Esophagus (tissue), 2 donors: ENCODE measurements around the gene SLC18B1. TPM values are rescaled to one million over a fixed set of nuclear protein-coding genes. Genes with fewer than 3 reads are reported as not detected.

Experiments
- H3K27ac ChIP-seq, 2 donors: one replicate each; pipeline ENCODE4 v1.5.1; 2013; ENCODE audit warnings: low read depth in 2 of 2, mild to moderate bottlenecking in 2 of 2, inconsistent platforms in 1 of 2, low read length in 1 of 2, moderate library complexity in 1 of 2
- H3K27me3 ChIP-seq, 2 donors: one replicate each; pipeline ENCODE4 v1.6.1; 2013; ENCODE audit warnings: low read length in 2 of 2, control low read depth in 1 of 2, mild to moderate bottlenecking in 1 of 2; ENCODE audit not compliant: insufficient read depth in 2 of 2, control insufficient read depth in 1 of 2
- H3K36me3 ChIP-seq, 2 donors: one replicate each; pipeline ENCODE4 v1.6.1; 2013; ENCODE audit warnings: low read length in 1 of 2; ENCODE audit not compliant: control insufficient read depth in 2 of 2, insufficient read depth in 2 of 2
- H3K4me1 ChIP-seq, 2 donors: one replicate each; pipeline ENCODE4 v1.6.1; 2013; ENCODE audit warnings: low read length in 1 of 2; ENCODE audit not compliant: control insufficient read depth in 2 of 2, insufficient read depth in 2 of 2
- H3K4me3 ChIP-seq, 2 donors: one replicate each; pipeline ENCODE4 v1.5.1; 2013; ENCODE audit warnings: low read length in 2 of 2, mild to moderate bottlenecking in 2 of 2, low read depth in 1 of 2, moderate library complexity in 1 of 2
- H3K9me3 ChIP-seq, 2 donors: one replicate each; pipeline ENCODE4 v1.6.1; 2013; ENCODE audit warnings: mild to moderate bottlenecking in 2 of 2, low read depth in 1 of 2, low read length in 1 of 2, moderate library complexity in 1 of 2; ENCODE audit not compliant: control insufficient read depth in 2 of 2, insufficient read depth in 1 of 2
- WGBS, 2 donors: extraction: QIAGEN DNeasy Blood & Tissue Kit; methylation state at CpG; one replicate each; pipeline ENCODE4 v1.1.7; 2013; 5-methylcytosine and 5-hydroxymethylcytosine counted together
- polyA plus RNA-seq, 2 donors: library from polyadenylated mRNA; stranded (reverse); fragments of 200-250 nt; gene quantifications; one replicate each; pipeline ENCODE4 v1.2.3, GENCODE V29; 2013
- donor health status: healthy with polysubstance abuse.
- donor health status: Bipolar disorder and iron deficiency.

SLC18B1 gene
- polyA plus RNA-seq, 2 donors: 8.5 to 10.6 TPM

DNA sequence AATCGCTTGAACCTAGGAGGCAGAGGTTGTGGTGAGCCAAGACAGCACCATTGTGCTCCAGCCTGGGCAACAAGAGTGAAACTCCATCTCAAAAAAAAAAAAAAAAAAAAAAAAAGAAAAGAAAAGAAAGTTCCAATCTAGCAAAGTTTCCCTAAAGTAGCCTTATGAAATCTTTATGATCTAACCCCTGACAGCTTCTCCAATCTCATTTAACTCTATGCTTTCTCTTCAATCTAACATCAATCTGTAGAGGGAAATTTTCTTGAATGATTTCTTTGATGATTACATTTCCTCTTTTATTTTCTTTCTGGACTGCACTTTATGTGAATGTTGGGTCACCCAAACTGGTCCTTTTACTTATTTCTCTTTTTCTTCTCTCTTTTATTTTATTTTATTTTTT lies 2.2 kb upstream of the SLC18B1 start:
- 91 to 100% methylated on average over 1 of the region's 1 CpG for WGBS, 2 donors
- no peak overlapping the region for H3K4me3 ChIP-seq
- no peak overlapping the region for H3K27ac ChIP-seq
- H3K4me1 ChIP-seq: no peaks in the 10 kb centered on the region
- H3K27me3 ChIP-seq: no peaks in the 10 kb centered on the region
- no peaks in the 10 kb centered on the region for H3K36me3 ChIP-seq
- no peaks in the 10 kb centered on the region for H3K9me3 ChIP-seq

DNA sequence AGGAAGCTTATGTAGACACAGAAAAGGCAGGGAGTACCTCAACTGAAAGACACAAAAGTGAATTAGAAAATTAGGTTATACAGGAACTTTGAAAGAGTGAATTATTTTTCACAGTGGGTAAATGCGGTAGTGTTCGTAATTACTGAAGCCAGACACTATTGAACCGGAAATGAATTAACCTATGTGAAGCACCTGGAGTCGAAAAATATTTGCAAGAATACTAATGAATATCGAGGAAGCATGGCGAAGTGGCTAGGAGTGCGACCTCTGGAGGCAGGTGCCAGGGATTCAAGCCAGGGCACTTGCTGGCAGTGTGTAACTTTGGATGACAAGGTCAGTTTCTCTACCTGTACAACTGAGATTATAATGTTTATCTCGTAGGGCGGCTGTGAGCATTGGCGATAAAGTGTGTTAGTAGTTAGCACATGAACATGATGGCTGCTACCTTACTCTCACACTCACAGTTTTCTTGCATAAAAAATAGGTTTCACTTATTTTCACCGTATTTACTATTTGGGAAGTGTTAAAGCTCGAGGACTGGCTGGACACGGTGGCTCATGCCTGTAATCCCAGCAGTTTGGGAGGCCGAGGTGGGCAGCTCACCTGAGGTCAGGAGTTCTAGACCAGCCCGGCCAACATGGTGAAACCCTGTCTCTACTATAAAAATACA lies 567 bp upstream of the SLC18B1 start:
- H3K27ac ChIP-seq: peak overlapping the region in 1 of 2 donors; percentile 75
- no peaks in the 10 kb centered on the region for H3K36me3 ChIP-seq
- H3K27me3 ChIP-seq: no peaks in the 10 kb centered on the region
- H3K4me3 ChIP-seq: peak overlapping the region; percentile 71 to 88
- H3K9me3 ChIP-seq: no peaks in the 10 kb centered on the region
- WGBS, 2 donors: 15 to 20% methylated on average over 15 of the region's 15 CpGs
- no peaks in the 10 kb centered on the region for H3K4me1 ChIP-seq

- Histone ChIP-seq H3K9me3 (no peaks in the 10 kb centered on the region), H3K4me1 (no peaks in the 10 kb centered on the region), H3K27ac (no peak overlapping the region), H3K27me3 (no peaks in the 10 kb centered on the region), H3K36me3 (no peaks in the 10 kb centered on the region), H3K4me3 (no peak overlapping the region)
- 68 to 70% methylated on average over 2 of the region's 2 CpGs for WGBS, 2 donors
Observed at GRCh38 chr6:132795461-132795860, 3.0 kb downstream of the SLC18B1 start.

DNA sequence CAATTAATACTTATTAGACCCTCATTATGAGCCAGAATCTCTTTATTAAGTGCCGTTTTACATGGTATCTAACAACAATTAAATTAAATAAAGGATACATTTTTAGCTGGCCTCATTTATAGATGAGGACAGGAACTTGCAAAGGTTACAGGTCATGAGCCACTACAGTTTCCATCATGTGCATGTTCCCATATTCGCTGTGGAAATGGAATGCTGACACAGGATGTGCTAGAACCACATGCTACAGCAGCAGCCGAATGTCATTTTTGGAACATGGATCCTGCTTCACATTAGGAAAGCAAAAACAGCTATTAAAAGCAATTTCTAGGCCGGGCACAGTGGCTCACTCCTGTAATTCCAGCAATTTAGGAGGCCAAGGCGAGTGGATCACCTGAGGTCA lies 5.9 kb downstream of the SLC18B1 start:
- WGBS, 2 donors: 84 to 85% methylated on average over 5 of the region's 5 CpGs
- H3K36me3 ChIP-seq: no peaks in the 10 kb centered on the region
- no peak overlapping the region for H3K4me3 ChIP-seq
- H3K9me3 ChIP-seq: no peaks in the 10 kb centered on the region
- H3K27me3 ChIP-seq: no peaks in the 10 kb centered on the region
- H3K27ac ChIP-seq: no peak overlapping the region
- no peaks in the 10 kb centered on the region for H3K4me1 ChIP-seq

DNA sequence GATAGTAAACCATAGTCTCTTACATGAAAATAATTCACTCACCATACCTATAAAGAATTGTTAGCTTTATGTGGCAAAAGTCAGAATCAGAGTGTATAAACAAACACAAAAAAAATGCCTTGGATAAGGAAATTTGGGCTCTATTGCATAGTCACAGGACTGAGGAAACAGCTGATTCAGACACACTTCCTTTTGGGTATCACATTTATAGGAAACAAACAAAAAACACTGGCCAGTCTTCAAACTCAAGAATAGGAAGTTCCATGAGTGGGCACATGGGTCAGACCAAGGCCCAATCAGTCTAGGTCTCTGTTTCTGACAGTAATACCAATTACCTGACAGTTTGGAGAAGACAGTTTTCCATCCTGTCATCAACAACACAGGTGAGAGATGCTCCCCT lies 8.0 kb downstream of the SLC18B1 start:
- Histone ChIP-seq H3K36me3 (no peaks in the 10 kb centered on the region), H3K27me3 (no peaks in the 10 kb centered on the region), H3K27ac (no peak overlapping the region)

GRCh38 chr6:132789396-132789776 lies 9.1 kb downstream of the SLC18B1 start:
- Histone ChIP-seq H3K4me3 (no peak overlapping the region), H3K4me1 (no peaks in the 10 kb centered on the region), H3K27me3 (no peaks in the 10 kb centered on the region), H3K36me3 (no peaks in the 10 kb centered on the region), H3K27ac (no peak overlapping the region), H3K9me3 (no peaks in the 10 kb centered on the region)
- 92 to 93% methylated on average over 4 of the region's 4 CpGs for WGBS, 2 donors

More for the DNA sequence above, 8.0 kb downstream of the SLC18B1 start:
- Histone ChIP-seq H3K4me3 (no peak overlapping the region), H3K4me1 (no peaks in the 10 kb centered on the region), H3K9me3 (no peaks in the 10 kb centered on the region)

DNA sequence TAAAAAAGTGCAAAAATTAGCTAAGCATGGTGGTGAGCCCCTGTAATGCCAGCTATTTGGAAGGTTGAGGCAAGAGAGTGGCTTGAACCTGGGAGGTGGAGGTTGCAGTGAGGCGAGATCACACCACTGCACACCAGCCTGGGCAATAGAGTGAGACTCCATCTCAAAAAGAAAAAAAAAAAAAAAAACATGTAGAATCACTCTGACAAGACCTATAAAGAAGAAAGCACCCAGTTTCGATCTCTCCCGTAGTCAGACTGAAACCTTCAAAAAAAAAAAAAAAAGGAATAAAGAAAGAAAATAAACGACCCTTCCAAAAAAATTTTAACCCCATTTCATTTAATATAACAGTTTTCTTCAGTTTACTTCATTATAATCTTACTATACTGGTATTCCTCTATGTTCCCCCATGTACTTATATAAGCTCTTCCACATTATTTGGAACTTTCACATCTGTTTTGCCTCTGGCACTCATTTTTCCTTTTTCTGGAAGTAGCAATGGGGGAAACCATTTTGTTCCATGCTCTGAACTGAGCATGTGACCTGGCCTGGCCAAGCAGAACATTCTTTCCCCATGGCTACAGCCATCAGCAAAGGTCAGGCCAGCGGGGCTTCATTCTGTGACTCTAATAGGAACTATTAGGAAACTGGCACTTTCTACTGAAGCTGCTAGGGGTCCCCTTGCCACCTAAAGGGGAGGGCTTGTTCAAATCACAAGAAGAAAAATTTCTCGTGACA lies 9.6 kb downstream of the SLC18B1 start:
- Histone ChIP-seq H3K27me3 (no peaks in the 10 kb centered on the region), H3K4me3 (no peak overlapping the region), H3K4me1 (no peaks in the 10 kb centered on the region), H3K9me3 (no peaks in the 10 kb centered on the region), H3K36me3 (no peaks in the 10 kb centered on the region), H3K27ac (no peak overlapping the region)
- WGBS, 2 donors: 89 to 96% methylated on average over 6 of the region's 6 CpGs

DNA sequence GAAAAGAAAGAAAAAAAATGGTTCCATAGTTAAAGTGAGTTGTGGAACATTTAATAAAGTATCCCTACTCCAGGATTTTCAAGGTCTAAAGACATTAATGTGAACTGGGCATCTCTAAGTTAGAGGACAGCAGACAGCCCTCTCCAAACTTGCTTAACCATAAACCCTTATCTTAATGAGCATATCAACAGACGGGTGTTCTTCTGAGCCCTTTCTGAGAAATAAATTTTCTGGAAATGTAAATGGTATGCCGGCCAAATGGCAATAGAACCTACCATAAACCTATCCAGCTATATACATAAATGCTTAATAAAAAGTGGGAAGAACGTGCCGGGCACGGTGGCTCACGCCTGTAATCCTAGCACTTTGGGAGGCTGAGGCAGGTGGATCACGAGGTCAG lies 12.5 kb downstream of the SLC18B1 start:
- H3K4me3 ChIP-seq: no peak overlapping the region
- no peaks in the 10 kb centered on the region for H3K4me1 ChIP-seq
- H3K27ac ChIP-seq: no peak overlapping the region
- no peaks in the 10 kb centered on the region for H3K36me3 ChIP-seq
- H3K27me3 ChIP-seq: no peaks in the 10 kb centered on the region
- no peaks in the 10 kb centered on the region for H3K9me3 ChIP-seq
- WGBS, 2 donors: 95 to 98% methylated on average over 7 of the region's 7 CpGs

- Histone ChIP-seq H3K27ac (no peak overlapping the region), H3K4me3 (no peak overlapping the region), H3K27me3 (no peaks in the 10 kb centered on the region), H3K9me3 (no peaks in the 10 kb centered on the region), H3K4me1 (no peaks in the 10 kb centered on the region), H3K36me3 (peaks cover 4 to 8% of the 10 kb centered on the region in 2 donors)
- 70 to 95% methylated on average over 2 of the region's 2 CpGs for WGBS, 2 donors
Observed at GRCh38 chr6:132780770-132781371, 17.6 kb downstream of the SLC18B1 start.
